Ovary (tissue), 9 donors: ENCODE data around the gene ASB2. TPM values are rescaled to one million over a fixed set of nuclear protein-coding genes. Genes with fewer than 3 reads are reported as not detected.
A peak's percentile ranks its signal among the peaks of the same experiment; 100 is the strongest.

Experiments
- DNase-seq, 5 donors: peaks; one replicate each; pipeline ENCODE4 v3.0.0-alpha.2; 2019 to 2020
- H3K27ac ChIP-seq, 2 donors: fragments of 200-600 bp; one replicate each; pipeline versions ENCODE4 v1.5.1 to v1.8.0; 2019 to 2022
- H3K27me3 ChIP-seq: fragments of 200-600 bp; one replicate; pipeline ENCODE4 v1.8.0; 2022
- H3K36me3 ChIP-seq: fragments of 200-600 bp; sonication (generic); one replicate; pipeline ENCODE4 v1.5.1; 2019
- H3K4me1 ChIP-seq: one replicate; pipeline ENCODE4 v1.8.1; 2013; ENCODE audit warnings: mild to moderate bottlenecking, moderate library complexity; ENCODE audit not compliant: insufficient read depth
- H3K4me3 ChIP-seq: fragments of 200-600 bp; sonication (generic); one replicate; pipeline ENCODE4 v1.5.1; 2017
- H3K9me3 ChIP-seq, 2 donors: fragments of 200-600 bp in 1 of 2; sonication (generic) in 1 of 2; one replicate each; pipeline versions ENCODE4 v1.5.1 to v1.8.1; 2013 to 2019; ENCODE audit warnings: mild to moderate bottlenecking in 1 of 2, moderate library complexity in 1 of 2
- EP300 ChIP-seq: sonication (generic); formaldehyde crosslinking; IDR thresholded peaks from one replicate; pipeline ENCODE4 v1.6.1; 2017; ENCODE audit warnings: antibody characterized with exemption
- POLR2A ChIP-seq: fragments of 450-650 bp; IDR thresholded peaks from one replicate; pipeline ENCODE4 v1.6.1; 2017; ENCODE audit warnings: antibody characterized with exemption, mild to moderate bottlenecking, moderate library complexity
- WGBS, 3 donors: extraction: QIAGEN DNeasy Blood & Tissue Kit in 1 of 3; methylation state at CpG; one replicate each; pipeline versions ENCODE4 v1.1.5 to v1.1.7; 2013 to 2017; 5-methylcytosine and 5-hydroxymethylcytosine counted together
- intact Hi-C, 4 donors: fragments of 100-400 bp; cut with DNase I; formaldehyde crosslinking; loops; one replicate each; pipeline versions ENCODE4 v1.11.0 to v1.15.1; 2022 to 2023
- polyA plus RNA-seq, 2 donors: library from polyadenylated mRNA; stranded (reverse); fragments of 200-250 nt in 1 of 2; fragments of 350-450 nt in 1 of 2; fragmentation: Illumina TruSeq in 1 of 2; extraction: RNeasy Lipid Tissue Mini Kit (QIAGEN cat#74804) in 1 of 2; gene quantifications; one replicate each; pipeline ENCODE4 v1.2.3, GENCODE V29; 2013 to 2014
- total RNA-seq, 7 donors: library from RNA; depleted of rRNA in 2 of 7; stranded (reverse); fragments of >200 nt in 2 of 7; fragmentation: NEBNext Ultra II Directional in 3 of 7; extraction: Animal tissue kit (Norgen Biotek cat#: 25700) in 3 of 7; gene quantifications; one replicate each; pipeline versions ENCODE4 v1.1.0 to v1.2.4, GENCODE V29; 2016 to 2023
- TF ChIP-seq, protein P1 (sequence below), 3 donors: fragments of 450-650 bp in 2 of 3; fragments of 200-600 bp in 1 of 3; IDR thresholded peaks; one replicate each; pipeline versions ENCODE4 v1.5.1 to v1.8.0; 2016 to 2022; ENCODE audit warnings: antibody characterized with exemption in 3 of 3, mild to moderate bottlenecking in 1 of 3
- donor health status: DM: no; HTN: no; CAD: no; lungs with moderate emphysema.
- donor health status: DM: no; HTN: no; CAD: no.
- donor health status: Bipolar disorder and iron deficiency.
- donor health status: DM: yes; HTN: yes; CAD: no.
- donor health status: DM: no; HTN: no; CAD: no.
- donor health status: DM: yes; HTN: yes; CAD: no.

The ASB2 gene
- total and polyA plus RNA-seq, 9 donors: 1.3 to 25.6 (median 3.0) TPM

DNA sequence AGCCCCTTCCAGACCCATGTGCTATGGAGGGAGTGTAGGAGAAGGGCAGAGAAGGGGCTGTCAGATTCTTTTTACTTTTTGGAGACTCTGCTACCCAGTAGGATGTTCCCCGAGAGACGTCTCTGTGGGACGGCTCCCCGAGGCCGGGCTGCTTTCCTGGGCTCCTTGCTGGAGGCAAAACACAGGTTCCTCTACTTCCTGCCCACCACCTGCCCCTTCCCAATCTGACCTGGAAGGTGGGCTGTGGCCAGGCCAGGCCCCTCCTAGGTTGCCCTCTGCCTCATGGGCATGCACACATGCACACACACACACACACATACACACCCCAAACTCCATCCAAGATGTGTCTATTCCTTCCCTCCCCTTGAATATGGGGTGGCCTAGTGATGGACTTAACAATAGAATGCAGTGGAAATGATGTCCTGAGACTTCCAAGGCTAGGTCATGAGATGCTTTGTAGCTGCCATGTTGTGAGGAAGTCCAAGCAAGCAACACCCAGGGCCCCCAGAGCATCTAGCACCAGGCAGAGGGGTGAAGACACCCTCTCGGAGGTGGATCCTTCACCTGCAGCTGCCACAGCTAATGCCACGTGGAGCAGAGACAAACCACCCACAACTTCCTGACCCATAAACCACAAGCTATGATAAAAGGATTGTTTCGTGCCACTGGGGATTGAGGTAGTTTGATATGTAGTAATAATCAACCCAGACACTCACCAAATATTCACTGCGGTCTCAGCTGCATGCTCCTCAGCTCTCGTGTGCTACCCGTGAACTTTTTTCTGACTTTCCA lies 1.6 kb upstream of the ASB2 start:
- no peak overlapping the region for H3K27ac ChIP-seq
- no peaks in the 10 kb centered on the region for H3K27me3 ChIP-seq
- H3K4me3 ChIP-seq: no peak overlapping the region
- no peaks in the 10 kb centered on the region for H3K36me3 ChIP-seq
- intact Hi-C loops: no loop called here
- DNase-seq: no peak
- no peaks in the 10 kb centered on the region for H3K4me1 ChIP-seq
- TF ChIP-seq POLR2A (no peak), EP300 (no peak)
- TF ChIP-seq, protein P1, sequence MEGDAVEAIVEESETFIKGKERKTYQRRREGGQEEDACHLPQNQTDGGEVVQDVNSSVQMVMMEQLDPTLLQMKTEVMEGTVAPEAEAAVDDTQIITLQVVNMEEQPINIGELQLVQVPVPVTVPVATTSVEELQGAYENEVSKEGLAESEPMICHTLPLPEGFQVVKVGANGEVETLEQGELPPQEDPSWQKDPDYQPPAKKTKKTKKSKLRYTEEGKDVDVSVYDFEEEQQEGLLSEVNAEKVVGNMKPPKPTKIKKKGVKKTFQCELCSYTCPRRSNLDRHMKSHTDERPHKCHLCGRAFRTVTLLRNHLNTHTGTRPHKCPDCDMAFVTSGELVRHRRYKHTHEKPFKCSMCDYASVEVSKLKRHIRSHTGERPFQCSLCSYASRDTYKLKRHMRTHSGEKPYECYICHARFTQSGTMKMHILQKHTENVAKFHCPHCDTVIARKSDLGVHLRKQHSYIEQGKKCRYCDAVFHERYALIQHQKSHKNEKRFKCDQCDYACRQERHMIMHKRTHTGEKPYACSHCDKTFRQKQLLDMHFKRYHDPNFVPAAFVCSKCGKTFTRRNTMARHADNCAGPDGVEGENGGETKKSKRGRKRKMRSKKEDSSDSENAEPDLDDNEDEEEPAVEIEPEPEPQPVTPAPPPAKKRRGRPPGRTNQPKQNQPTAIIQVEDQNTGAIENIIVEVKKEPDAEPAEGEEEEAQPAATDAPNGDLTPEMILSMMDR (IDR thresholded peaks at IDR 0.05): no peak
- WGBS, 3 donors: 82 to 89% (median 86%) methylated on average over 11 of the region's 11 CpGs
- H3K9me3 ChIP-seq: no peaks in the 10 kb centered on the region

DNA sequence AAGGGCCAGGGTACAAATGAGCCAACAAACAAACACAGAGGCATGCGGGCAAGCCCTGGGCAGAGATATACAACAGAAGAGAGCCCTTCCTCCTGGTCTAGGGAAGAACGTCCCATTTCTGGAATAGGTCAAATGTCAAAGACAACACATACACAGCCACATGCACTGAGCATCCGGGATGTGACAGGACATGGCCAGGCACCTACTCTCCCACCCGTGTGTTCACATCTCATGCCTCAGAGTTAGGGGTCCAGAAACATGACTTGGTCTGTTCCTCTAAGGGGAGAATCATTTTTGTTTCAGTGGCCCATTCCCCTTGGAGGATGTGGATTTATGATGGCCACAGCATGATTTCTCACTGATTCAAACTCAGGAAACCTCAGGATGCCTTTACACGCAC lies 801 bp upstream of the ASB2 start:
- intact Hi-C loops: no loop called here

DNA sequence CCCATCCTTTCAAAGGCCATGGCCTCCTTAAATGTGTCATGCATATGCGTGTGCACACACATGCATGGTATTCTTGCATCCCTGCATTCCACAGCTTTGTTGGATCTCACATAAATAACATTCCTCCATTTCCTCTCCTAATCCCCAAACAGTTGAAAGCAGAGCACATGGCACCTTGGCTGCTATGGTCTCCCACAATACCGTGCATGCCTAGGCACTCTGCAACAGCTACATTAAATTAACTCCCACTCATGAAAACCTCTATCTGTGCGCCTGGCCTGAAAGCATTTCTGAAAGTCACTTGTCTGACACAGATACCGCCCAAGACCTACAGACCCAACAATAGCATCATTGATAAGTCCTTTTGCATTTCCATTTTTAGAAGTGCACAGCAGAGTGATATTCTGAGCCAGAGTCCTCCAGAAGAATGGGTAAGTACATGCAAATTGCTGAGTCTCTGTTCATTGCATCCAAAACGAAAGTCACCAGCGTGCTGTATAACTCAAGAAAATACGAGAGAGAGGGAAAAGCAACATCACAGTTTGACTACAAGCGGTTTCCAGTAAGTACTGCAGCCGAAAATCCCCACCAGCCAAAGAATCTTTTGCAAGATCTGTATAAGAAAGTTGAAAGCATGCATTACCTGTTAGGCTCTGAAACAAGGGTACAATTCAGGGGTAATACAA lies 436 bp downstream of the ASB2 start:
- H3K4me1 ChIP-seq: no peaks in the 10 kb centered on the region
- intact Hi-C loops: no loop called here
- H3K9me3 ChIP-seq: no peaks in the 10 kb centered on the region
- no peaks in the 10 kb centered on the region for H3K27me3 ChIP-seq
- DNase-seq: no peak
- H3K27ac ChIP-seq: no peak overlapping the region
- H3K4me3 ChIP-seq: peak overlapping the region; percentile 38
- 49 to 65% (median 58%) methylated on average over 9 of the region's 9 CpGs for WGBS, 3 donors
- TF ChIP-seq EP300 (no peak), POLR2A (no peak)
- TF ChIP-seq, protein P1 (IDR thresholded peaks at IDR 0.05): no peak
- no peaks in the 10 kb centered on the region for H3K36me3 ChIP-seq

More for the DNA sequence above, 801 bp upstream of the ASB2 start:
- Histone ChIP-seq H3K36me3 (no peaks in the 10 kb centered on the region), H3K9me3 (no peaks in the 10 kb centered on the region), H3K4me1 (no peaks in the 10 kb centered on the region), H3K27ac (no peak overlapping the region), H3K4me3 (no peak overlapping the region), H3K27me3 (no peaks in the 10 kb centered on the region)
- TF ChIP-seq EP300 (no peak), POLR2A (no peak)
- TF ChIP-seq, protein P1 (IDR thresholded peaks at IDR 0.05): no peak
- WGBS, 3 donors: 71 to 76% (median 75%) methylated on average over 5 of the region's 5 CpGs
- no peak for DNase-seq

DNA sequence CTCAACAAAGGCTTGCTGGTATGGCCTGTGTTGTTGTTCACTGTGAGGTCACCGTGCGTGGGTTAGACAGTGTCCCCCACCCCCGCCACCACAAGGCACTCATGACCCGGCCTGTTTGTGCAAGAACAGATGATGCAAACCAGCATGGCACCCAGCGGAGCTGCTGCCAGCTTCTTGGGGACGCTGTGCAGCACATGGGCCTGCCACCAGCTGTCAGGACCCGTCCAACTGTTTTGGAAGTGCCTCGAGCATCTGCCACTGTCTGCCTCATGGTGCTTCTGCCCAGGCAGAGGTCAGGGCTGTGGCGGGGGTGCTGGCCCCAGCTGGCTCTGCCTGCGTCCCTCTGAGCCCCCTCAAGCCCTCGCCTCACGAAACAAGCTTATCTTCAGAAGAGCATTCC lies 1.5 kb downstream of the ASB2 start:
- TF ChIP-seq POLR2A (no peak), EP300 (no peak)
- TF ChIP-seq, protein P1 (IDR thresholded peaks at IDR 0.05): no peak
- DNase-seq: no peak
- 79 to 87% (median 86%) methylated on average over 12 of the region's 12 CpGs for WGBS, 3 donors
- no peaks in the 10 kb centered on the region for H3K27me3 ChIP-seq
- no peaks in the 10 kb centered on the region for H3K36me3 ChIP-seq
- H3K4me3 ChIP-seq: peak overlapping the region; percentile 38
- no peak overlapping the region for H3K27ac ChIP-seq
- intact Hi-C loops: no loop called here
- H3K4me1 ChIP-seq: no peaks in the 10 kb centered on the region
- H3K9me3 ChIP-seq: no peaks in the 10 kb centered on the region
